ENCODE data around the gene TCEANC.

DNA sequence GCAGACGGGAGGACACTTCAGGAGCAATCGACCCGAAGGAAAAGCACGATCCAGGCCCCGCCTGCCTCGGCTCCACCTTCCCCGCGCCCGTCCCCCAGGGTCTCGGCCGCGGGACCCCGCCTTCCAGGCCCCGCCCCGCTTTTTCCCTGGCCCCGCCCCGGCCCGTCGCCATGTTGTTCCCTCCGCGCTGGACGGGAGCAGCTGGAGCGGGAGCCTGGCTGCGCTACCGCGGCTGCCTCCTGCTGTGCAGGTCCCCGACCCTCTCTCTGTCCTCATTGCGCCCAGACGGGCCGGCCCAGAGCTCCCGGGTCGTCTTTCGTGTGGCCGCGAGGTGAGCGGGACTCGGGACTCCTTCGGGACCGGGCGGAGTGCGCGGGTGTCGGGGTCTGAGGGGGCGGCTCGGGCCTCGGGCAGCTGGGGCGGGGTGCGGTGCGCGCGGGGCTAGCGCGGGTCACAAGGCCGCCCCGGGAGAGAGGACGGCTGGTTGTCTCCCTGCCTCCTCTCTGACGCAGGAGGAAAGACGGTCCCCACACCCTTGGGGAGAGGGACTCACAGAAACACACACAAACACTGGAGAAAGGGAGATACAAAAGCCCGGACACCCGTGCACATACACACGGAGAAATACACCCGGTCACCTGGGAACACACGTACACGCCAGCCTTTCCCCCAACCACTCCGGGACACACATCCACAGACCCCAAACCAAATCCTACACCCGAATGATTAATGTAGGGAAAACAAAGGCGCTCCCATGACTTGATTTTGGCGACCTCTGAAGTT lies 36.2 kb downstream of the TCEANC start, which contains the start of gene RAB9A:
- no peak for TF ChIP-seq GATA3 (IDR thresholded peaks at IDR 0.05; ENCODE audit: low read depth, low read length)
- TF ChIP-seq GATA2 (IDR thresholded peaks at IDR 0.05; ENCODE audit: low read depth, low read length) = no peak
